Islet of Langerhans (tissue), 1 donor: Measurements from ENCODE around the gene PAM16.

Source experiments
- FAIRE-seq: peaks from one replicate; lab custom pipeline; 2011; peaks lifted over from hg19 to GRCh38; lab: Jason Lieb, UNC

Gene PAM16

DNA sequence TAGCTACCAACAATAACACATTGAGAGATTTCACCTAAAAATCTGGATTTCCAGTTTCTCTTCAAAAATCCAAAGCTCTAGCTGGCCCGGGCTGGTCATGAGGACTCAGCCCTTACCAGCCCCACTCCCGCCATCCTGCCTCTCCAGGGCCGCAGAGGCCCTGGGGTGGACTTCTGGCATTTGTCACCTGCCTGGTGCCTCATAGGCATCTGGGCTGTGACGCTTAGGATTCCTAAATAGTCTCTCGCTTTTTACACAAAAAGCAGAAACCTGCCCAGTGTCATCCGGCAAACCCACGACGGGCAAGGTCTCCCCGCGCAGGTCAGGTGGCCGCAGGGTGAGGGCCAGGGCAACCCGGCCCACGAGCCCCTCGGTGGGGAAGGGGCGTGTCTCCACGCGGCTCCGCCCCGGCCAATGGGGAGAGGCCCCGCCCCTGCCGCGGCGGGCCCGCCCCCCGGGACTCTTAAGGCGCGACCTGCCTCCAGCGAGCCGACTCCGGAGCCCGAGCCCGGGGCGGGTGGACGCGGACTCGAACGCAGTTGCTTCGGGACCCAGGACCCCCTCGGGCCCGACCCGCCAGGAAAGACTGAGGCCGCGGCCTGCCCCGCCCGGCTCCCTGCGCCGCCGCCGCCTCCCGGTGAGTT is 20.4 kb upstream of the PAM16 start, which contains the start of gene VASN:
Gene VASN (plus strand): TSS at position 492 of the 644 bp plus-strand sequence. CDS start 9,030 bp downstream, outside the sequence.
- FAIRE-seq = no peak

DNA sequence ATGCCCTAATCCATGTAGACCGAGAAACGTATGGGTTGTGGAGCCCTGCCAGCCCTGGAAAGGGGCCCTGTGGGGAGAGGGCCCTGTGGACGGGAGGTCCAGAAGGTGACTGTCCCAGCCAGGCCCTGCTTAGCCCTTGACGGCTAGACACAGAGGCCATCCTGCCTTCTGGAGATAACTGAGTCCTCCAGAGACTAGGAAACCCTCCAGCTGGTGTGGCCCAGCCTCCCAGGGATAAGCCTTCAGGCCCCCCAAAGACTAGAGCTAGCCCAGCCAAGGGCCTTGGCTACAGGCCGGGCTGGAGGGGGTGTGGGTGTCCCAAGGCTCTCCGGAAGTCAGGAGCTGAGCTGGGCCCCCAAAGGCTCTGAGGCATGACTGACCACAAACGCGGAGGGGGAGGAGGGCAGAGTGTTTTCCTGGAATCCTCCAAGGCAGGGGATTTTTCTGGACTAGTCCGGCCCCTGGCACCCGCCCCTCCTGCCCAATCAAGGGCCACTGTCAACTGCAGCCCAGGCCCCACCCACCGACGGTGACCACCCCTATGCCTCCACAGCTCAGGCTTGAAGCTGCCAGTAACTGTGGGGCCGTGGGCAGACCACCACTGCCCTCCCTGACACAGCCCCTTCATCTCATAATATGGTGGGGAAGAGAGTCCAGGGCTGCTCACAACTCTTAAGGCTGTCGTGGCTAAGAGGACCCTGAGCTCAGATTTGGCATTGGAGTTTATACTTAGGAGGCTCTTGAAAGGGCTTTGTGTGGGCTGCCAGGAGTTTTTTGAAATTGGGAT is 19.6 kb upstream of the PAM16 start:
- FAIRE-seq = no peak

DNA sequence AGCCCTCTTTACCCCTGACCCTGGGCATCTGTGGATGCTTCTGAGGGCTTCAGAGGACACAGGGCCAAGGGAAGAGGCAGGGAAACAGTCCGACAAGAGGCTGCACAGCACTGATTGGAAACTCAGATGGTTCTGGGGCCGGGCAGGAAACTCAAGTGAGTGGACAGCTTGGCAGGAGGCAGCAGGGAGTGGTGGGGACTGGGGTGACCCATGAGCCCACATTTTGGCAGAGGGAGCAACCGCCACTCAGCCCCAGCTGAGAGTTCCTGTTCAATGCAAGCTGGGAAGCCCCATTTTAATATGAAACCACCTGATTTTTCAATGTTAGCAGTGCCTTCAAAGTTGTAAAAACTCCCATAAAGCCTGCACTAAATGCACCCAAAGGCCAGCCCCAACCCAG is 19.0 kb upstream of the PAM16 start:
- FAIRE-seq = no peak

DNA sequence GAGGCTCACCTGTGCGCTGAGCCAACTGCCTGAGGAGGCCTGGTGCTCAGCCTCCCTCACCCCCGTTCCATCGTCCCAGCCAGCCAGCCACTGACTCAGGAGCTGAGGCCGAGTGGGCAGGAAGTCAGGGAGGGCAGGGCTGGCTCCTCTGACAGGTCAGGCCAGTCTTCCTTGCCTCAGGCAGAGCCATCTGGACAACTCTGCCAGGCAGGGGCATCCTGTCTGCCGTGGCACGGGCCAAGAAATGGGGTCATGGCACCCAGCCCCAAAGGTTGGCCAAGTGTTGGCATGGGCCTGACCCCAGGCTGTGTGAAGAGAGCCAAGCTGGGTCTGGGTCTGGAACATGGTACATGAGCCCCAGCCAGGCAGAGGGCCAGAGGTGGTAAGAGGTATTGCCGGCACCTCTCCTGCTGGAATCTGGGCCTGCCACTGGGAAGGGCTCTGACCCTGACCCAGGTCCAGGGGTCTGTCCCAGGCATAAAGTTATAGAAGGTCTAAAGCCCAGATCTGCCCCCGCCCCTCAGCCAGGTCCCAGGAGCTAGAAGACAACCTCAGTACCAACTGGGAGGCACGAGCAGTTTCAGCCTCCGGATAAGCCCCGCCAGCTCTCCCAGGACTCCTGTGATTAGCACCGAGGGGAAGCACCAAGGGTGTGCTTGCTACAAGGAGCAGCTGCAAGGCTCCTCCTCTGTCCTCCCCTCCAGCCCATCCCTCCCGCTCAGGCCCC is 18.0 kb upstream of the PAM16 start:
- no peak for FAIRE-seq

DNA sequence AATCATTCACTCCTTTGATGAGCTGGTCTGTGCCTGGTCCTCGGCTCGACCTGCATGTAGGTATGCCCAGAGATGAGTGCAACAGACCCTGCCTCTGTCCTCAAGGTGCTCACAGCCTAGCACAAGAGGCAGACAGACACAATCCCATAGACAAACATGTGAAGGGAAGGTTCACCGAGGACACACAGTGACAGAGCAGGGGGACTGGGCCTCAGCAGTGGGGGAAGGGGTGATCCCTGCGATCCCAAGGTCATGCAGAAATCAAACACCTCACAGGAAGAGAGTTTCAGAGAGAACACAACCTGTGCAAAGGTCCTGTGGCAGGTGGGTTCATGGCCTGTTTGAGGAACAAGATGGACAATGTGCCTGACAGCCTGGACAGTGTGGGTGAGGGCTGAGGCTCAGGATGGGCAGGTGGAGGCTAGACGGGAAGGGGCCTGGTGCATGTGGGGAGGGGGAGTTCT is 16.3 kb upstream of the PAM16 start:
- no peak for FAIRE-seq

DNA sequence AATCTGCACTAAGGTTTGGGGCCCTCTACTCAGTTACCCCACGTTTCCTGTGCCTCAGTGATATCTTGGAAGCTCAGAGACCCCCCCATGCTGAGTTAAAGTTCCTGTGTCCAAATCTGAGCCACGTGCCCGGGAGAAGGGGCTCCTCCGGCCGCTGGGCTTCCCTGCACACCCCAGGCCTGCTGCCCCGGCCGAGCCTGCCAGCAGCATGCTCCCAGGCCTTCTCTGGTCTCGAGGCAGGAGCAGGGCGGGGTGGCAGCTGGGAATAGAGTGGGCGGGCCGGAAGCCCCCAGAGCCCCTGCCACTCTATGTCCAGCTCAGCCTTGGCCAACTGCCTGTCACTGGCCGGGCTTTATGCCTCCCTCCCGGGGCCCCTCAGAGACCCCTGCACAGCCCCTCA is 14.9 kb upstream of the PAM16 start:
- no peak for FAIRE-seq

DNA sequence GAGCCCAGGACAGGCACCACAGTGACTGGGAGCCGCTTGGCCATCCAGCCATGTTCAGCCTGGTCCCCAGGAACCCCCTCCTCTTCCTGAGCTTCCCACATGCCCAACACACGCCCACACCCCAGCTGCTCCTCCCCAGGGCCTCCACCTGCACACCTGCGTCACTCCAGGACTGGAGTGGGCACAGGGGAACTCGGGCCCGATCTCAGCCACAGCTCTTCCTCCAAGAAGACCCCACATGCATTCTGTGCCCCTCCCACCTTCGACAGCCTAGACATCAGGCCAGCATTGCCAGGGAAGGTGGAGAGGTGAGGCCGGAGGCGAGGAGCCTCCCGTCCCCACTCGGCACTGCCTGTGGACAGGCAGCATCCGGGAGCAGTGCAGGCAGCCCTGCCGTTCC is 14.5 kb upstream of the PAM16 start:
- FAIRE-seq = no peak

DNA sequence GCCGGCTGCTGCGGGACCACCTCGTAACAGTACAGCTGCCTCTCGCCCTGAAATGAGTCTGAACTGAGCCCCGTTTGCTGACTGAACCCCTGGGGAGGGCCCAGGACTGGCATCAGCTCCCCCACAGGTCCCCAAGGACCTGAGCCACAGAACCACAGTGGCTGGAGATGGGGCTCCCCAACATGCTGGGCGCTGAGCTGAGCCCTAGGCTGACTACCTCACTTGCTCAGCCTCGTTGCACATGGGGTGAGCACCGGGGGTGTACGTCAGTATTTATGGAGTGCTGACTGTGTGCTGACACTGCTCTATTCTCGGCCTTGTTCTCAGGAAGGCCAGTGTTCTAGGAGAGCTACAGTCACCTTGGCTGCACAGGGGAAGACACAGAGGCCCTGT is 13.9 kb upstream of the PAM16 start:
- FAIRE-seq = no peak

DNA sequence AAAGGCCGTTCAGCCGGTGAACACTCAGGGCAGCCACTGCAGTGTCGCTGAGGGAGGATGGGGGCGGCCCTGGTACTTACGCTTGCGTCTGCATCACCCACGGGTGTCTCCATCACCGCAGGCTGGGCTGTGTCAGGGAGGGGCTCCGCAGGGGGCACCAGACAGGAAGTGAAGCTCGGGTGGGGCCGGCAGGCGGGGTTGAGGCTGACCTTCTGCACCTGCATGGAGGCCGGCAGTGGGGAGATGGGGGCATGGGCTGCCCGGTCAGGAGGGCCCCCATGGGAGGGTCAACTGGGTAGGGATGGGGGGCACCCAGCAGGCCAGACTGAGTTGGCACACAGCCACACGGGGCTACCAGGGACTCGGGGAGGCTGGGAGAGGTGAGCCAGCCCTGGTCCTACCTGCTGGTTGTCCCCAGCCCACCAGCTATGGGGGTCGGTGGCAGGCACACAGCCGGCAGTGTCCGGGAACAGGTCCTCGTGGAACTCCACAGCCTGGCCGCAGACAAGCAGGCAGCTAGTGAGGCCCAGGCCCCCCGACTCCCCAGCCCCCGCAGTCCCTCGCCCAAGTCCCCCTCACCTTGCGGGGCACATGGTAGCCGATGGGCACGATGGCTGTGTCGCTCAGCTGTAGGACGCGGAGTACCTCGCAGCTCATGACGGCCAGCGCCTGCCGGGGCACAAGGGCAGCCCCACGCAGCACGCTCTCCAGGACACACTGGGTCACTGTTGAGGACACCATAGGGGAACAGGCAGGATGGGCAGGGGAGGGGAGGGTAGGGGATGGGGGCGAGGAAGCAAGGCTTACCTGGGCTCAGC is 13.3 kb upstream of the PAM16 start:
- FAIRE-seq = no peak

DNA sequence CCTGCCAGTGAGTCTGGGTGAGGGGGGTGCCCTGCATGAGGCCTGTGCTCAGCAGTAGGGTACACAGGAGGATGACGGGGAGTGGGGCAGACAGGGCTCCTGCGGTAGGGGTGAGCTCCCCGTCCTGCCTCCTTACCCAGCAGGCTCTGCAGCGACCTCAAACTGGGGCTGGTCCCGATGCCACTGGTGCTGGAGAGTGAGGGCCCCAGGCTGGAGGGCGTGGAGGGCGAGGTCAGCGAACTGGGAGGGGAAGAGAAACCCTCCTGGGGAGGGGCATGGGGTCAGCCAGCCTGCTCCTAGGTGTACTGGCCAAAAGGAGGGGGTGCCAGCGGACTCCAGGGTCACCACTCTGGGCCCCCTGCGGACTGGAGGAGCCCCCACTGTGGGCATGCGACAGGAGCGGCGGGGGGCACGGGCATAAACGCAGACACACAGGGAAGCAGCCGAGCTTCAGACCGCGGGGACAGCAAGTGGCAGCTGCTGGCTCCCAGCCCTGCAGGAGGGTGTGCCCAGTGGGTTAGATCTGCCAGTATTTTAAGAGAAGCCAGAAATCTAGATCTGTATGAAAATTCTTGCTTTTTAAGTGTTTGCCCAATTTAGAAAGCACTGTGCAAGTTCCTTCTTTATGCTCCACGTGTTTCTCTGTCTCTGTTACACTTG is 11.5 kb upstream of the PAM16 start:
- no peak for FAIRE-seq

DNA sequence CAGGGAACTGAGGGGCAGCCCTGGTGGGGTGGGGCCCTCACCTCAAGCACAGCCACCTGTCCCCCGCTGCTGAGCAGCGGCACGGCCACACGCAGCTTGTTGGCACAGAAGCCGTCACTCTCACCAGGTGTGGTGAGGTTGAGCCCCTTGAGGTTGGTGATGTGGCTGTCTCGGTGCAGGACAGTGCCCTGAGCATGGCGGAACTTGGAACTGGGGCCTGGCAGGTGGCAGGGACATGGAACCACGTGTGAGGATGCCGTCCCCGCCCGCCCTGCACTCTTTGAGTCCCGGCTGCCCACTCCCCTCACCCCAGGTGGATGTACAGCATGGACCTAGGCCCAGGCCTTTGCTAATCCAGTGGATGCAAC is 10.8 kb upstream of the PAM16 start:
- no peak for FAIRE-seq

DNA sequence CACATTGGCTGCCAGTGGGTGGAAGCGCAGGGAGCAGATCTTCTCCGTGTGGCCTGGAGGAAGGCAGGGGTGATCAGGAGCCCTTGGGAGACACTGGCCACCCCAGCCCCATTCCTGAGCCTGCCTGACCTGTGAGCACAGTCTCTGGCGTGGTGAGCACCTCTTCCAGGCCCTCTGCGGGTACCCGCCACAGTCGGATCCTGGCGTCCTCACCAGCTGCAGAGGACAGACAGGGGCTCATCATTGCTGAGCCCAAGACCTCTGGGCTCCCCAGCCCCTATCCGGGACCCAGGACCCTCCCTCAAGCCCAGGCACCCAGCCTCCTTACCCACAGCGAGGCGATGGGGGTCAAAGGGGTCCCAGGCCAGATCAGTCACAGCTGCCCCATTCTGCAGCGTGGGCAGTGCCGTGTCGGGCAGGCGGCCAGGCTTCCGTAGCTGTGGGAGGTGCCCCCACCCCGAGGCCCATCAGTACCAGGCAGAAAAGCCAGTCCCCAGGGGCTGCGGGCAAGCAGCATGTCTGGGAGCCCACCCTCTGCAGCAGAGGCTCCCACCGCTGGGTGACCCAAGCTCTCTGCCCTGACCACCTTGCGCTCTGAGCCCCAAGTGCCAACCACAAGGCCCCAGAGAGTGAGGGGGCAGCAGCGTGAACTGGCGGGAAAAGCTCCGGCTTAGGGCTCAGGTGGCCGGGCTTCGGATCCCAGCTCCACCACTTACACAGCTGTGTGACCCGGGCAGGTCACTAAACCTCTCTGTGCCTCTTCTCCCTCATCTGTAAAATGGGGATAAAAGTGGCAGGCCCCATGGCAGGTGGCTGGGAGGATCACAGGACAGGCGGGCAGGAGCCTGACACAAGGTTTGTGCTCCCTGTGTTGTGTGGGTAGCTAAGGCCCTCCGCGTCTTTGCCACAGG is 10.2 kb upstream of the PAM16 start:
- FAIRE-seq = no peak

DNA sequence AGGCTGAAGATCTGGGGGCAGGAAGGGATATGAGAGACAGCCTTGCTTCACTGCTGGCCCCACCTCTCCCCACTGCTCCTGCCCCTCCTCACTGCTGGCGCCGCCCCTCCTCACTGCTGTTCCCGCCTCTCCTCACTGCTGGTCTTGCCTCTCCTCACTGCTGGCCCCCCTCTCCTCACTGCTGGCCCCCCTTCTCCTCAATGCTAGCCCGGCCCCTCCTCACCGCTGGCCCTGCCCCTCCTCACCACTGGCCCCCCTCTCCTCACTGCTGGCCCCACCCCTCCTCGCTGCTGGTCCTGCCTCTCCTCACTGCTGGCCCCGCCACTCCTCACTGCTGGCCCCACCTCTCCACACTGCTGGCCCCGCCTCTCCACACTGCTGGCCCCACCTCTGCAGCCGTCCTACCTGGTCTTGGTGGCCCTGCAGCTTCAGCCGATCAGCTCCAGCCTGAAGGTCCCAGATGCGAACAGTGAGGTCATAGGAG is 9.5 kb upstream of the PAM16 start:
- no peak for FAIRE-seq

DNA sequence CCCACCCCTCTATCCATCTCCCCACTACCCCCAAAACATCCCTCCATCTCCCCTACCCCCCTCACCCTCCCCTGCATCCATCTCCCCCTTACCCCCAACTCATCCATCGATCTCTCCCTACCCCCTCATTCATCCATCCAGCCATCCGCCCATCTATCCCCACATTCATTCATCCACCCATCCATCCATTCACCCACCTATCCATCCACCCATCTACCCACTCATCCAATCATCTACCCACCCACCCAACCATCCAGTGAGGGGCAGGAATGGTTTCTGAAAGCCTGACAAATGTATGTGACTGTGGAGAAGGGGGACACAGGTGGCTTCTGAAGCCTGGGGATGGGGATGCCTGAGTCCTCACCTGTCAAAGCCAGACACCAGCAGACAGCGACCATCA is 8.8 kb upstream of the PAM16 start:
- no peak for FAIRE-seq

DNA sequence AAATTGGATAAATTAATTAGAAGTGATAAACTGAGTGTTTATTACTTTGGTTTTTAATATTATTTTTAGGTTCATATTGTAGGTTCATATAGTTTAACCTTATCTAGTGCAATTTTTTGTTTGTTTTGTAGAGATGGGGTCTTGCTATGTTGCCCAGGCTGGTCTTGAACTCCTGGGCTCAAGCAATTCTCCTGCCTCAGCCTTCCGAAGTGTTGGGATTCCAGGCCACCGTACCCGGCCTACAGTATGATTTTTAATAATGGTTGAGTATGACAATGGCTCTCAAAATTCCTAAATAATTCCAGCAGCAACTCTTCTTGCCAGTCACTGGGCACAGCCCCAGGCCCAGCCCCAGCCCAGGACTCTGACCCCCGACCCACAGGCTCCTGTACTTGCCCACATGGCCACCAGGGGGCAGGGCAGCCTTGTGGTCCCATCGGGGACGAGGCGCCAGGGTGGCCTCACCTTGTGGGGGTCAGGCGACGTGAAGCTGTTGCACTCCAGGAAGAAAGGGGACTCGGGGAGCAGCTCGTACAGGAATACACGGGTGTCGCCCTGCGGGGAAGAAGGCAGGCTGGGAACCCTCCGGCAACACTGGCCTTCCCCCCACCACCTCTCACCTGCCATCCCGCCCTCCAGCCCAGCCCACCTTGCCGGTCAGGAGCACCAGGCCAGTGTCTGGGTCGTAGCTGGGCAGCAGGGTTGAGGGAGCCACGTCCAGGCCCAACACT is 7.9 kb upstream of the PAM16 start:
- FAIRE-seq = no peak

DNA sequence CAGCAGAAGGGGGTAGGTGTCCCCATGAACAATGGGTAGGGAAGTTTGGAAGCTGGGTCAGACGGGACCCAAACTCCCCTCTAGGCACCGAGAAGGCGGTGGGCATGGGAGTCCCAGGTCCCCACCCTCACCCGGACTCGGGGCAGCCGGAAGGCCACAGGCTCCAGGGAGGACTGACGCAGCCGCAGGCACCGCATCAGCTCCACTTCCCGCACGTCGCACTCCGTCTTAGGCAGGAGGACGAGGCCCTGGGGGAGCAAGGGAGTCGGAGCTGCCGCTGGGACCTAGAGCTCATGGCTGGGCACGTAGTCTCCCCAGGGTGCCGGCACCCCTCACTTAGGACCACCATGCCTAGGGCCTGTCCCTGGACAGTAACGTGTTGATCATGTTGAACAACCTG is 7.1 kb upstream of the PAM16 start:
- FAIRE-seq = no peak

DNA sequence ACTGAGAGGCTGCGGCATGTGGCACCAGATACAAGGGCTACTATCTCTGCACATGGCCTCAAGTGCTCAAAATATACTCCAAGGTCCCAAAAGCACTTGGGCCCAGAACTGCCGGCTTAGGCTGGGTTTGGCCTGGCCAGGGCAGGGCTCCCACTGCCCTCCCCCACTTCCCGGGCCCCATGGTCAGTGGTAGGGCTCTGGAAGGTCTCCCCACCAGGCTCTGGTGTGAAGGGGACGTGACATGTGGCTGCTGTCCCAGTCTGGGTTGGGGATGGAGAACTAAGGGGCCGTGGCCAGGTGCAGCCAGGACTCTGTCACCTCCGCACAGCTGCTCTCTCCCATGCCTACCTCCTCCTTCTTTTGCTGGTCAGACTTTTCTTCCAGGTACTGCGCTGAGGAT is 5.7 kb upstream of the PAM16 start:
- FAIRE-seq = no peak

DNA sequence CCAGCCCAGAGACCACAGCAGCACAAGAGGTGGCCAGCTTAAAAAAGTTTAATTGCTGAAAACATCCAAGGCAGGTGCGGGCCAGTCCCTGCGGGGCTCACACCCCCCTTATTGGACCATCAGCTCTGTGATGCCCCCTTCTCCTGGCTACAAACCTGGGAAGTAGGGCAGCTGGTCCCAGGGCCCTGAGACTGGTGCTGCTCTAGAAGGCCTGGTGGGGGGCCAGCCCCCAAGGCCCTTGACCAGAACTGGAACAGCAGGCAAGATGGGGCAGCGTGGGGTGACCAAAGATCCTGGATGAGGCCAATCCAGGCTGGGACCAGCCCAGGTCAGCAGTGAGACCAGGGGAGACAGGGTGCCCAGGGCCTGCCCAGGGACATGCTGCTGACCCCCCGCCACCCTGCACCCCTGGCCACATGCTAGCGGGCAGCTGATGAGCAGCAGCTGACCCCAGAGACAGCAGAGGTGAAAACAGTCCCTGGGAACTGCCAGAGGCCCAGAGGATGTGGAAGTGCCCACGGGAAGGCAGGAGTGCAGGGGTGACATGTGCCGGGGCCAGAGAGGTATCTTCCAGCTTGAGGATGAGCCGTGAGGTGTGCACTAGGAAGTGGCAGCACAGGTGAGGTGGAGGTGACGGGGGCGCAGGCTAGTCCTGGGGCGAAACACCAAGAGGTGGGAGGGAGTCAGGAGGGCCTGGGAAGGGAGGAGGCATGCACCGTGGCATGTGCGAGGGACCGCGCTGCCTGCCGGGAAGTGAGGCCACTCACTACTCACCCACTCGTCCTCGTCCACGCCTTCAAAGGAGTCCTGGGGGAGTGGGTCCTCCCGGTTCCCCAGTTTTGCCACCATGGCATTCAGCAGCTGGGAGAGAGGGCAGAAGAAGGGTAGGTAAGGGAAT is 3.6 kb upstream of the PAM16 start:
- FAIRE-seq = no peak

DNA sequence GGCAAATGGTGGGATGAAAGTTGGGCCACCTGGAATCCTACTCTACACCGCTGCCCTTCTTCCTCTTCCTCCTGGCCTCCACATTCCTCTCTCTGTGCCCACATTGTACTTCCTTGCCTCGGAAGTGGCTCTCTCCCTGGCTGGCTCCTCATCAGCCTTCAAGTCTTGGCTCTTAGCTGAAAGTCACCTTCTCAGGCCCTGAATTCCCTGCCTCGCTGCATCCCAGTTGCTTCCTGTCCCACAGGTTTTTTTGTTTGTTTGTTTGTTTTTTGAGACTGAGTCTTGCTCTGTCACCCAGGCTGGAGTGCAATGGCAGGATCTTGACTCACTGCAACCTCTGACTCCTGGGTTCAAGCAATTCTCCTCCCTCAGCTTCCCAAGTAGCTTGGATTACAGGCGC is 2.6 kb upstream of the PAM16 start:
- FAIRE-seq = no peak
